K562 (cell line): ENCODE data around the gene TMA16. TPM values are rescaled to one million over a fixed set of nuclear protein-coding genes. Genes with fewer than 3 reads are reported as not detected.

ENCODE experiments used
- ARID3B ChIP-seq: fragments of 250-450 bp; sonication (Bioruptor Pico); IDR thresholded peaks from 2 replicates; pipeline ENCODE4 v1.4.0; 2020; ENCODE audit warnings: borderline replicate concordance
- EP300 ChIP-seq: IDR thresholded peaks from 2 replicates; pipeline ENCODE4 v1.6.1; 2012; ENCODE audit warnings: low read length, improper control_type of control experiment
- MLLT1 ChIP-seq, 2 experiments: fragments of 450-650 bp; IDR thresholded peaks; 2 replicates each; pipeline ENCODE4 v1.6.1; 2016
- PRDM10 ChIP-seq: fragments of 450-650 bp; IDR thresholded peaks from 2 replicates; pipeline ENCODE4 v1.6.1; 2018; ENCODE audit not compliant: partially characterized antibody
- PTBP1 ChIP-seq: fragments of 200-400 bp; formaldehyde crosslinking; IDR thresholded peaks from 2 replicates; pipeline ENCODE4 v1.6.1; 2017; ENCODE audit warnings: low read depth, low read length
- SUPT5H ChIP-seq: fragments of 450-650 bp; IDR thresholded peaks from 2 replicates; pipeline ENCODE4 v1.6.1; 2016
- THAP12 ChIP-seq: fragments of 250-450 bp; sonication (Bioruptor Pico); IDR thresholded peaks from 2 replicates; pipeline ENCODE4 v1.9.0; 2021; ENCODE audit warnings: mild to moderate bottlenecking, inconsistent platforms
- THAP7 ChIP-seq: fragments of 250-450 bp; sonication (Bioruptor Pico); IDR thresholded peaks from 2 replicates; pipeline ENCODE4 v1.5.0; 2021
- THRAP3 ChIP-seq: fragments of 450-650 bp; IDR thresholded peaks from 2 replicates; pipeline ENCODE4 v1.6.1; 2016; ENCODE audit warnings: mild to moderate bottlenecking, inconsistent platforms, borderline replicate concordance
- ZNF407 ChIP-seq: fragments of 450-650 bp; IDR thresholded peaks from 2 replicates; pipeline ENCODE4 v1.6.1; 2016; ENCODE audit warnings: low read depth
- polyA plus RNA-seq, 8 experiments: library from polyadenylated mRNA; depleted of rRNA in 4 of 8; stranded (reverse) in 5 of 8; unstranded in 3 of 8; fragments of >200 nt; fragmentation: Nextera tagmentation in 2 of 8; fragmentation: Illumina TruSeq in 1 of 8; extraction: Ambion mirVana in 2 of 8; extraction: Trizol in 1 of 8; gene quantifications; 2 replicates each; pipeline versions ENCODE4 v1.2.1 to v1.2.3, GENCODE V29; 2011 to 2014; ENCODE audit warnings: inconsistent platforms in 1 of 8, missing spikeins in 1 of 8
- total RNA-seq, 7 experiments: library from RNA; depleted of rRNA in 6 of 7; stranded (reverse); fragments of >200 nt in 6 of 7; fragmentation: Illumina TruSeq in 2 of 7; extraction: Trizol in 2 of 7; gene quantifications; 2 replicates each; pipeline versions ENCODE4 v1.2.1 to v1.2.3, GENCODE V29; 2011 to 2021; ENCODE audit warnings: low replicate concordance in 1 of 7

The TMA16 gene
- total and polyA plus RNA-seq, 9 of the 15 experiments (the other 6 are each of a cell fraction or from before 2014, with no cell fraction given): 27.7 to 74.8 (median 66.6) TPM

GRCh38 chr4:163527172-163527571 is 32.7 kb downstream of the TMA16 start (continued):
- TF ChIP-seq THAP7 (no peak), THAP12 (CRISPR knock-in tag) (no peak), THRAP3 (no peak), PTBP1 (no peak), MLLT1 (IDR thresholded peaks at IDR 0.05) (no peak), PRDM10 (no peak), ZNF407 (no peak), ARID3B (CRISPR knock-in tag) (no peak), EP300 (no peak), SUPT5H (no peak)
